GM21576 (cell line): ENCODE measurements around the gene RPS15.
"Not testable (repeated sequence)": the region's sequence is repeated elsewhere in the genome, so short reads cannot be mapped to it uniquely, and the experiment has no call there.

ENCODE experiments used
- ATAC-seq: cut with Tn5 transposase; IDR thresholded peaks from one replicate; pipeline ENCODE4 v1.9.1; 2021; ENCODE audit warnings: mild to moderate bottlenecking, moderate library complexity; ENCODE audit not compliant: unreplicated experiment

Gene RPS15

GRCh38 chr19:1418951-1419738 lies 19.1 kb upstream of the RPS15 start:
- ATAC-seq = no peak

GRCh38 chr19:1420085-1420484 lies 18.1 kb upstream of the RPS15 start:
- not testable (repeated sequence) for ATAC-seq

- ATAC-seq = no peak
These were observed 17.6 kb upstream of the RPS15 start for GRCh38 chr19:1420590-1420989.

GRCh38 chr19:1421218-1421957 lies 16.8 kb upstream of the RPS15 start:
- ATAC-seq = no peak

- no peak for ATAC-seq
These were observed 16.3 kb upstream of the RPS15 start for GRCh38 chr19:1421958-1422305.

- no peak for ATAC-seq
These were observed 15.8 kb upstream of the RPS15 start for GRCh38 chr19:1422360-1422759.

GRCh38 chr19:1422943-1423342 lies 15.3 kb upstream of the RPS15 start:
- ATAC-seq = no peak

GRCh38 chr19:1423436-1424191 lies 14.6 kb upstream of the RPS15 start:
- no peak for ATAC-seq

GRCh38 chr19:1424192-1424955 lies 13.8 kb upstream of the RPS15 start:
- no peak for ATAC-seq

- ATAC-seq = no peak
These were observed 12.9 kb upstream of the RPS15 start for GRCh38 chr19:1425102-1425837.

GRCh38 chr19:1425902-1426301 lies 12.3 kb upstream of the RPS15 start:
- no peak for ATAC-seq

- no peak for ATAC-seq
These were observed 11.5 kb upstream of the RPS15 start for GRCh38 chr19:1426736-1427135.

GRCh38 chr19:1427221-1427920 lies 10.8 kb upstream of the RPS15 start:
- ATAC-seq = no peak

GRCh38 chr19:1428738-1429391 lies 9.3 kb upstream of the RPS15 start:
- no peak for ATAC-seq

- ATAC-seq = no peak
These were observed 8.4 kb upstream of the RPS15 start for GRCh38 chr19:1429750-1430149.

- ATAC-seq = no peak
These were observed 8.0 kb upstream of the RPS15 start for GRCh38 chr19:1430246-1430645.

GRCh38 chr19:1431759-1432506 lies 6.3 kb upstream of the RPS15 start:
- ATAC-seq = no peak

- no peak for ATAC-seq
These were observed 5.7 kb upstream of the RPS15 start for GRCh38 chr19:1432507-1432887.
